GM19025 (cell line): ENCODE results near the gene METTL16.
A peak's percentile ranks its signal among the peaks of the same experiment; 100 is the strongest.
"Not testable (repeated sequence)": the region's sequence is repeated elsewhere in the genome, so short reads cannot be mapped to it uniquely, and the experiment has no call there.

ENCODE experiments used
- ATAC-seq: cut with Tn5 transposase; IDR thresholded peaks from one replicate; pipeline ENCODE4 v1.9.1; 2021; ENCODE audit warnings: mild to moderate bottlenecking, low read depth, moderate library complexity; ENCODE audit not compliant: unreplicated experiment

The METTL16 gene, protein sequence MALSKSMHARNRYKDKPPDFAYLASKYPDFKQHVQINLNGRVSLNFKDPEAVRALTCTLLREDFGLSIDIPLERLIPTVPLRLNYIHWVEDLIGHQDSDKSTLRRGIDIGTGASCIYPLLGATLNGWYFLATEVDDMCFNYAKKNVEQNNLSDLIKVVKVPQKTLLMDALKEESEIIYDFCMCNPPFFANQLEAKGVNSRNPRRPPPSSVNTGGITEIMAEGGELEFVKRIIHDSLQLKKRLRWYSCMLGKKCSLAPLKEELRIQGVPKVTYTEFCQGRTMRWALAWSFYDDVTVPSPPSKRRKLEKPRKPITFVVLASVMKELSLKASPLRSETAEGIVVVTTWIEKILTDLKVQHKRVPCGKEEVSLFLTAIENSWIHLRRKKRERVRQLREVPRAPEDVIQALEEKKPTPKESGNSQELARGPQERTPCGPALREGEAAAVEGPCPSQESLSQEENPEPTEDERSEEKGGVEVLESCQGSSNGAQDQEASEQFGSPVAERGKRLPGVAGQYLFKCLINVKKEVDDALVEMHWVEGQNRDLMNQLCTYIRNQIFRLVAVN

GRCh38 chr17:2511462-2512369 lies at the start of gene METTL16:
TSS of gene METTL16 (minus strand) at chr17:2511888. CDS start at chr17:2502331, 9,557 bp downstream.
- ATAC-seq = peak; percentile 96

- no peak for ATAC-seq
These were observed 49.0 kb upstream of the METTL16 start for GRCh38 chr17:2560658-2561057.

GRCh38 chr17:2551928-2552327 lies 40.2 kb upstream of the METTL16 start:
- no peak for ATAC-seq

- no peak for ATAC-seq
These were observed 39.8 kb upstream of the METTL16 start for GRCh38 chr17:2551493-2551892.

DNA sequence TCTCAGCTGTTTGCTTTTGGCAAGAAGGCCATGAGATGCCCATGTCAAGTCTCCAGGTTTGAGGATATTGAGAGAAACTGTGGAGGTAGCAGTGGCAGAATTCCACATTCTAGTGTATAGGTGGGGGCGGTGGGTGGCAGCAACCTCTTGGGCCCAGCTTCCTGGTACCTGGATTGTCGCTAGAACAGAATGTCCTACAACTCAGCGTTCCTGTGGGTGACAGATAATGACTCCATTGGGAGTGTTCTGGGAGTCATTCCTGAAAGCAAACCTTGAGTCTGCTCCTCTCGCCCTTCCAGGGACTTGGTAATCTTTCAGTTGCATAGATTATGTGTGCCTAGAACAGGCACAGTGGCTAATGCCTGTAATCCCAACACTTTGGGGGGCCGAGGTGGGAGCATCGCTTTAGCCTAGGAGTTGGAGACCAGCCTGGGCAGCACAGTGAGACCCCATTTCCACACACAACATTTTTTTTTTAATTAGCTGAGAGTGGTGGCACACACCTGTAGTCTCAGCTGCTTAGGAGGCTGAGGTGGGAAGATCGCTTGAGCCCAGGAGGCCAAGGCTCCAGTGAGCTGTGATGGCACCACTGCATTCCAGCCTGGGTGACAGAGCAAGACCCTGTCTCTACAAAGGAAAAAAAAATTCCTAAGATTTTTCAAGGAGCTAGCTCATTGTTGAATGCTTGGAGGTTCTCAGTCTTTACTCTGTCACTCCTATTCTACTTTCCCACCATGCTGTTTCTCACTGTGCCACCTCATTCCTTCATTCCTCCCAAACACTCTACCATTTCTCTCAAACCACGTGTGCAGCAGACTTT lies 37.9 kb upstream of the METTL16 start:
- no peak for ATAC-seq

GRCh38 chr17:2548026-2548425 lies 36.3 kb upstream of the METTL16 start:
- ATAC-seq = not testable (repeated sequence)

DNA sequence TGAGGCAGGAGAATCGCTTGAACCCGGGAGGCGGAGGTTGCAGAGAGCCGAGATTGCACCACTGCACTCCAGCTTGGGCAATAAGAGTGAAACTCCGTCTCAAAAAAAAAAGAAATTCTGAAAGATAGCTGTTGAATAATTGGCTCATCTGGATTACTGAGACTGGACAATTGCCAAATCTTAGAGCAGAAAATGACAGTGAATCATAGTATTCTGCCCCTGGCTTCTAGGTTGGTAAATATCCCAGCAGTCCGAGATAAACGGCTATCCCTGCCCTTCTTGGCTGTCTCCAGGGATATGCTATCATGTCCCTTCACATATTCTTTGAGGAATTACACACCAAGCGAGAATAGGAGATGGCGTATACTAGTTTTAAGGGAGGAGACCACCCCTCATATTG lies 35.5 kb upstream of the METTL16 start:
- ATAC-seq = no peak

DNA sequence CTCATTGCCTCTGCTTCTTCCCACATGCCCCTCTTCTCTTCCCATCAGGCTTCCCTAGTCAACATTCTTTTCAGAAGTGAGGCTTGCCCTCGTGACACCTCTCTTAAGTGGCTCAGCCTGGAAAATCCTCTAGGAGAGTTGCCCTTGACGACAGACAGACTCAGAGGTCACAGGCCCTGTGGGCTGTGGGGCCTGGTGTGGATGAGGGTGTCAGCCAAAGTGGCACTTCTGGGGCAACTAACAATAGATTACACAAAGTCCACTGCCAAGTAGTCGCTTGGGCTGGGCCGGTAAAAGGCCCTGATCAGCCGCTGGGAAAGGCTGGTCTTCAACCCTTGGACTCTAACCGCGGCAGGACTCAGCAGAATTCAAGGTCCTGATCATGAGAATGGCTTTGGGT lies 33.7 kb upstream of the METTL16 start:
- no peak for ATAC-seq

- ATAC-seq = no peak
These were observed 30.8 kb upstream of the METTL16 start for GRCh38 chr17:2542456-2542855.

- ATAC-seq = no peak
These were observed 30.4 kb upstream of the METTL16 start for GRCh38 chr17:2542056-2542455.

- not testable (repeated sequence) for ATAC-seq
These were observed 25.9 kb upstream of the METTL16 start for GRCh38 chr17:2537579-2537978.

GRCh38 chr17:2532146-2532720 lies 20.5 kb upstream of the METTL16 start:
- no peak for ATAC-seq

DNA sequence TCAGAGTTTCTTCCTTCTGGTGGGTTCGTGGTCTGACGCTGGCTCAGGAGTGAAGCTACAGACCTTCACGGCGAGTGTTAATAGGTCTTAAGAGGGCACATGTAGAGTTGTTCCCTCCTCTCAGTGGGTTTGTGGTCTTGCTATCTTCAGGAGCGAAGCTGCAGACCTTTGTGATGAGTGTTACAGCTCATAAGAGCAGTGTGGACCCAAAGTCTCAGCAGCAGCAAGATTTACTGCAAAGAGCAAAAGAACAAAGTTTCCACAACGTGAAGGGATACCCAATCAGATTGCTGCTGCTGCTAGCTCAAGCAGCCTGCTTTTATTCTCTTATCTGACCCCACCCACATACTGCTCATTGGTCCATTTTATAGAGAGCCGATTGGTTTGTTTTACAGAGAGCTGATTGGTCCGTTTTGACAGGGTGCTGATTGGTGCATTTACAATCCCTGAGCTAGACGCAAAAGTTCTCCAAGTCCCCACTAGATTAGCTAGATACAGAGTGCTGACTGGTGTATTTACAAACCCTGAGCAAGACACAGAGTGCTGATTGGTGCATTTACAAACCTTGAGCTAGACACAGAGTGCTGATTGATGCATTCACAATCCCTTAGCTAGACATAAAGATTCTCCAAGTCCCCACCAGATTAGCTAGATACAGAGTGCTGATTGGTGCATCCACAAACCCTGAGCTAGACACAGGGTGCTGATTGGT lies 19.7 kb upstream of the METTL16 start:
- ATAC-seq = not testable (repeated sequence)

- not testable (repeated sequence) for ATAC-seq
These were observed 10.2 kb upstream of the METTL16 start for GRCh38 chr17:2521775-2522410.

DNA sequence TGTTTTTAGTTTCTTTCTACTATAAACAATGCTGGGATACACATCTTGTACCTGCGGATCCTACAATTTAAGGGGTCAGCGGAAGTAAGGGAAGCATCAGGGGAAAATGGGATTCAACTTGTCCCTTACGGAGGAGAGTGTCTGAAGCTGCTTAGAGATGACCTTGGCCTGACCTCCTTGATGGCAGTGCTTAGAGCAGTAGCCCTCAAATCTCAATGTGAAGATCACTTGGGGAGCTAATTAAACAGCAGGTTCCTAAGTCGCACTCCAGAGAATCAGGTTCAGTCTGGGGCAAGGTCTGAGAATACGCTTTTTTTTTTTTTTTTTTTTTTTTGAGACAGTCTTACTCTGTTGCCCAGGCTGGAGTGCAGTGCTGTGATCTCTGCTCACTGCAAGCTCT lies 9.6 kb upstream of the METTL16 start:
- no peak for ATAC-seq

DNA sequence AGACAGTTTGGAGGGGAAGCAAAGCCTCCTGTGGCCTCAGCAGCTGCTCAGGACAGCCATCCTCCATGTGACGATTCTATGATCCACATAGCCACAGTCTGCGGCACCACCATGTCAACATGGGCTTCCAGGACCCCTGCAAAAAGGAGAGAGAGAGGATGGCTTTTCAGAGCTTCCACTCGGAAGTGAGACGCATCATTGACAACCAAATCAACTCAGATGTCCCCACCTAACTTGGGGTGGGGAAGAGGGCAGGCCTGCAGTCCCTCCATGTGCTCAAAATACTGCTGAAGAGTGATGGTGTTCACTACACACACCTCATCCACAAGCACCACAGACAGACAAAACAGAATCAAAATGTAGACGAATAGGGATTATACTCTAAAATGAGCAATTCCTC lies 5.9 kb upstream of the METTL16 start:
- no peak for ATAC-seq

DNA sequence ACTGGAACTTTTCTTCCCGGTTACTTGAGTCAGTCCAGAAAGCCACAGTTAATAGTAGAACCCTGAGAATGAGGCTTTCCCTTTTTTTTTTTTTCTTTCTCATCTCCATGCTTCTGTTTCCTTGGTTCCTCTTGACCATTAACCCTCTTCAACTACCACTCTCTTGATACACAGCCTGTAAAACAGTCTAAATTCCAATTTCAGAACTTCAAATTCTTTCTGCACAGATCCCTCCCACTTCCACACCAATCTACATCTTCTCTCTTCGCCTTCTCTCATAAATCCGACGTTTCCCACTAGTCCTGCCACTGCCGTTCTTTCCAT lies 588 bp downstream of the METTL16 start:
- no peak for ATAC-seq

- no peak for ATAC-seq
These were observed 1.1 kb downstream of the METTL16 start for GRCh38 chr17:2510559-2510958.

GRCh38 chr17:2508035-2508434 lies 3.7 kb downstream of the METTL16 start:
- no peak for ATAC-seq
